HG02678 (cell line): ENCODE measurements around the gene TTLL9.

Source experiments
- ATAC-seq: cut with Tn5 transposase; IDR thresholded peaks from one replicate; pipeline ENCODE4 v1.9.1; 2021; ENCODE audit warnings: mild to moderate bottlenecking, moderate library complexity; ENCODE audit not compliant: unreplicated experiment

The TTLL9 gene

GRCh38 chr20:31936420-31936819 lies 66.0 kb downstream of the TTLL9 start:
- ATAC-seq, result no peak

DNA sequence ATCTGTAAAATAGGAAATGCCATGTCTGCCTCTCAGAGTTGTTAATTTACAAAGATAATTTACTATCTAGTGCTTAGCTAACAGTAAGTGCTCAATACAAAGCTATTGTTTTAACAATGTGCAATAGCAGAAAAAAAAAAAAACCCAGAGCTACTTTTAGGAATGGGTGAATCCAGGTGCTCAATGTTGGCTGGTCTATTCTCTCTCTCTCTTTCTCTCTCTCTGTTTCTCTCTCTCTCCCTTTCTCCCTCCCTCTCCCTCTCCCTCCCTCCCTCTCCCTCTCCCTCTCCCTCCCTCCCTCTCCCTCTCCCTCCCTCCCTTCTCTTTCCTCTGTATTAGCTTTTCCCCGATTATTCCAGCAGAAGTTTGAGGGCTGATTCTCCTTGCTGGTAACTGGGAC lies 67.4 kb downstream of the TTLL9 start:
- ATAC-seq, result no peak

DNA sequence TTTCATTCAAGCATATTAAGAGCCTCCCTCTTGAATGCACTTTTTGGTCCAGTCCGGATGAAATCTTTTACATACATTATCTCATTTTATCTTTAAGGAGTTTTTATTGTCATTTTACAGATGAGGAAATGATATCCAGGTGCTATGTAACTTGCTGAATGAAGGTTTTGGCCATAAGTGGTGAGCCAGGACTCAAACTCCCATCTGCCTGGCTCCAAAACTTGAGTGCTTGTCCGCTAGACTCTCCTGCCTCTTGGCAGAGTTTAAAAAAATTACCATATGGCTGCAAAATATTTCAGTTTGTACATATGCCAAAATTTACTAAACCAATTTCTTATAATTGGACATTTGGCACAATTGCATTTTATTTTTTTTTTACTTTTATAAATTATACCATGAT lies 69.2 kb downstream of the TTLL9 start:
- no peak for ATAC-seq

DNA sequence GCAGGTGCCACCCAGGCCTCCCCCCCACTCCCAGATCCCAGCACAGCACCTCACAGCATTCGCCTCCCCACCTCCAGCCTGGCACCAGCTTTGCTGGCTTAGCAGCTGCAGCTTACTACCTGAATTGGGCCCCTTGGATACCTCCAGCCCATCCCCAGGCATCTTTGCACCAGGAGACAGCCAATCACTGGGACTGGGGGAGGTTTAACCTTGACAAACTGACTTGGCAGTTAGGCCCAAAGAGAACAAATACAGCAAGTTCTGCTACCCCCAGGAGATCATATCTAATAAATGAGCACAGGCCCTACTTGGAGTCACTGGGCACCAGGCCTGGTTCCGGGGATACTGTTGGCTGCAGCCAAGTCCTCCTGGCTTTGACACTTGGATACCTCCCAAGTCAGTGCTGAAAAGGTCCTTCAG lies 72.6 kb downstream of the TTLL9 start:
- no peak for ATAC-seq

DNA sequence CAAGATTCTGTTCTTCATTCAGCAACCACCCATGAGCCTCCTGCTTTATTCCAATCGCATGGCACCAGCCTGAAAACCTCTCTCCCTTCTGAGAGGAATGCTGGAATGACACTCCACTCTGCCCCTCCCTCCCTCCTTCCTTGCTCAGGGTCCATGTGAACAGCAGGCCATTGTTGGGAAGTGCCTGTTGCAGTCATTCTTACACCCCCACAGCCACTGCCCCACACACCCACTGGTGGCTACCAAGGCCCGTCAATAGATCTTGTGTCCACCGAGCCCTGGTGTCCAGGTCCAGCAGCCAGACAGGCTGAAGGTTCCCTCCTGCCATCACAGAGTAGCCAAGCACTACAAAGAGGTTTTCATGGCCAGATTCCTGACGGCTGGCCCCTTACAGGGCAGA lies 74.9 kb downstream of the TTLL9 start:
- ATAC-seq, result no peak

- no peak for ATAC-seq
These were observed 75.4 kb downstream of the TTLL9 start for GRCh38 chr20:31945785-31946184.

DNA sequence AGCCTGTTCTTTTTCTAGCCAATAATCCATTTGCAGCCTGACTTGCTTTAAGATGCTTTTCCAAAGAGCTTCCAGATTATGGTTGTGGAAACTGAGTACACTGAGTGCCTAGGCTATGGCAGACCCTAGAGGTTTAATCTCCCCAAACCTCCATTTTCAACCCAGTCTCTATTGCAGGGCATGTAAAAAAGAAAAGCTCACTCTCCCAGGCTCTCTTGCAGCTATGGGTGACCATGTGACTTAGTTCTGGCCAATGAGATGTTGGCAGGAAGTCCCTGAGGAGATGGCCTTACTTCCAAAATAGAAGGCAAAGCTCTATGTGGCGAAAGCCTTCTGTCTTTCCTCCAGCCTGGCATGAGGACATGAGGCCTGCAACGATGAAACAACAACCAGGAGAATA lies 77.6 kb downstream of the TTLL9 start:
- ATAC-seq, result no peak

- no peak for ATAC-seq
These were observed 79.6 kb downstream of the TTLL9 start for GRCh38 chr20:31949877-31950646.

GRCh38 chr20:31951203-31951529 lies 80.7 kb downstream of the TTLL9 start:
- no peak for ATAC-seq

- peak; percentile 96 for ATAC-seq
These were observed 81.4 kb downstream of the TTLL9 start, which contains the start of gene PDRG1 for GRCh38 chr20:31951530-31952453. Gene PDRG1, minus strand, starts transcription at chr20:31952046. Its CDS starts 85 bp downstream, at chr20:31951961.

GRCh38 chr20:31953556-31954148 lies 83.2 kb downstream of the TTLL9 start:
- no peak for ATAC-seq

- no peak for ATAC-seq
These were observed 84.1 kb downstream of the TTLL9 start for GRCh38 chr20:31954500-31954899.

DNA sequence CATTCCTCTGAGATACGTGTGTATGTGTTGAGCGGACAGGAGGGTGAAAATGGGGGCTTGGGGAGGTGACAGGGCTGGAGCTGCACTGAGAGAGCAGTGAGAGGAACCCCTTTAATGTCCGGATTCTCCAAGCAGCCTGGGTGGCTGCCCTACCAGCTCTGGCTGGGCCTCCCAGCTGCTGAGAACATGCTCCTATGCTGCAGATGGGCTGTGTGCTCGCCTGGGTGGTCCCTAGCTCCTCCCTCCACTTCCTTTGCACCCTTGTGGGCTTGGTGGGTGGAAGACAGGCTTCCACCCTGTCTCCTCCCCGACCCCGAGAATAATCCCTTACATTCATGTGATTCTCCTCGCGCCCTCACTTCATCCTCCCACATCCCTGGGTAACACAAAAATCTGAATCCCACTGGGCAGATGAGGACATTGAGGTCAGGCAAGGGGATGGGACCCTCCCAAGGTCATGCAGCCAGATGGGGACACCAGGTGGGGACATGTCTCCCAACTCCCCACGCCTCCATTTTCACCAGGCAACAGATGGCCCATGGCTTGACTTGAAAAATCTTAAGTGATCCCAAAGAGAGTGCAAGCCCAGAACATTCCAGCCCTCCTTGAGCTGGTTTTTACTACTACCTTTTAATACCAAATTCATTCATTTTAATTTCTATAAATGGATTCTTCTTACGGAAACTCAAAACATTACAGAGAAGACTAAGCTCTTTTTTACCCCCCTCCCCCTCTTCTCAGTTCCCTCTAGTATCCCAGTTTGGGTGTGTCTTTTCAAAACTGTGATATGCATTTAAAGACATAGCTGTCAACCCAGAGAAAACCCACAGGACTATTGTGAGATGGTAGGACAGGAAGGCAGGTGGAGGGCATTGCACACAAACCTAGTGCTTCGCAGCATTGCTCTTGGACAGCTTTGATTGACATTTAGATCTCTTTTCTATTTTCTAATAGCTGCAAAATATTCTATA lies 86.4 kb downstream of the TTLL9 start:
- no peak for ATAC-seq

GRCh38 chr20:31962761-31963160 lies 92.3 kb downstream of the TTLL9 start:
- no peak for ATAC-seq

DNA sequence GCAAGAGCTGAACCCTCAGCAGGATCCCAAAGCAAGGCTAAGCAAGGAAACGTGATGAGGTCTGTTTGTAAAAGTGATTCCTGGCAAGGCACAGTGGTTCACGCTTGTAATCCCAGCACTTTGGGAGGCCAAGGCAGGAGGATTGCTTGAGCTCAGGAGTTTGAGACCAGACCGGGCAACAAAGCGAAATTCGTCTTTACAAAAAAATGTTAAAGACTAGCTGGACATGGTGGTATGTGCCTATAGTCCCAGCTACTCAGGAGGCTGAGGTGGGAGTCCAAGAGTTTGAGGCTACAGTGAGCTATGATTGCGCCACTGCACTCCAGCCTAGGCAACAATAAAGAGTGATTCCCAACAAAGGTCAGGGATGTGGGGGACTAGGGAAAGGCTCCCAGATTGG lies 93.5 kb downstream of the TTLL9 start:
- no peak for ATAC-seq

- ATAC-seq, result no peak
These were observed 96.7 kb downstream of the TTLL9 start for GRCh38 chr20:31966991-31967655.

GRCh38 chr20:31967830-31968249 lies 97.4 kb downstream of the TTLL9 start, which contains the start of gene XKR7:
Gene XKR7, plus strand, starts transcription at chr20:31968151. Its CDS starts 25 bp downstream, at chr20:31968176.
- ATAC-seq, result no peak

GRCh38 chr20:31968291-31969126 lies 98.1 kb downstream of the TTLL9 start:
- no peak for ATAC-seq

DNA sequence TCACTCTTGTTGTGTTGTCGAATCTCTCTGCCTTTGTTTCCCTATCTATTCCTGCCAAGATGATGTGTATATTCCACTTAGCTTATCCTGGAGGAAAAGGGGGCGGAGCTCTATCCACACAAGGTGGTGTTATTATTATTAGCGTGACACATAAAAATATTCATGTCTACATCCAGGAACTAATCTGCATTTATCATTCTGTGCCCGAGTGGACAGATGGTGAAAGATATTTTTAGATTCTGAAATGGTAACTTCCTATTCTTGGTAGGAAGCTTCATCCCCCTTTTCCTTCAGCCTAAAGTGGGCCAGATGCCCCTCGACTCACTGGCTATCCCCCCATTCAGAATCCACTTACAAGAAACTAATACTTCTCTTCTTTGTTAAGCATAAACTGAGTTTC lies 99.6 kb downstream of the TTLL9 start:
- no peak for ATAC-seq
